ENCODE data around the gene TOR1AIP2. TPM values are rescaled to one million over a fixed set of nuclear protein-coding genes. Genes with fewer than 3 reads are reported as not detected.

Gene TOR1AIP2
- total and polyA plus RNA-seq, 12 donors = 18.9 to 182 (median 134) TPM

- no peak overlapping the region for H3K27ac ChIP-seq
- H3K36me3 ChIP-seq (replicated peaks in 1 of 2) = no peaks in the 10 kb centered on the region
- H3K4me1 ChIP-seq (replicated peaks in 1 of 2) = peaks cover 1 to 18% of the 10 kb centered on the region in 2 donors
- no peak for DNase-seq
- no peak overlapping the region for H3K4me3 ChIP-seq
- intact Hi-C loops (cut with DNase I) = no loop called here
- TF ChIP-seq POLR2A (IDR thresholded peaks at IDR 0.05) = no peak
- TF ChIP-seq, protein P1, sequence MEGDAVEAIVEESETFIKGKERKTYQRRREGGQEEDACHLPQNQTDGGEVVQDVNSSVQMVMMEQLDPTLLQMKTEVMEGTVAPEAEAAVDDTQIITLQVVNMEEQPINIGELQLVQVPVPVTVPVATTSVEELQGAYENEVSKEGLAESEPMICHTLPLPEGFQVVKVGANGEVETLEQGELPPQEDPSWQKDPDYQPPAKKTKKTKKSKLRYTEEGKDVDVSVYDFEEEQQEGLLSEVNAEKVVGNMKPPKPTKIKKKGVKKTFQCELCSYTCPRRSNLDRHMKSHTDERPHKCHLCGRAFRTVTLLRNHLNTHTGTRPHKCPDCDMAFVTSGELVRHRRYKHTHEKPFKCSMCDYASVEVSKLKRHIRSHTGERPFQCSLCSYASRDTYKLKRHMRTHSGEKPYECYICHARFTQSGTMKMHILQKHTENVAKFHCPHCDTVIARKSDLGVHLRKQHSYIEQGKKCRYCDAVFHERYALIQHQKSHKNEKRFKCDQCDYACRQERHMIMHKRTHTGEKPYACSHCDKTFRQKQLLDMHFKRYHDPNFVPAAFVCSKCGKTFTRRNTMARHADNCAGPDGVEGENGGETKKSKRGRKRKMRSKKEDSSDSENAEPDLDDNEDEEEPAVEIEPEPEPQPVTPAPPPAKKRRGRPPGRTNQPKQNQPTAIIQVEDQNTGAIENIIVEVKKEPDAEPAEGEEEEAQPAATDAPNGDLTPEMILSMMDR (IDR thresholded peaks at IDR 0.05) = no peak
- 77 to 89% (median 87%) methylated on average over 5 of the region's 5 CpGs for WGBS, 4 donors
- no peaks in the 10 kb centered on the region for H3K27me3 ChIP-seq
- H3K9me3 ChIP-seq (replicated peaks in 1 of 3) = no peaks in the 10 kb centered on the region
These were observed 47.7 kb upstream of the TOR1AIP2 start for GRCh38 chr1:179925302-179925701.

- H3K36me3 ChIP-seq (replicated peaks in 1 of 2) = peaks cover 0 to 4% of the 10 kb centered on the region in 2 donors
- H3K27ac ChIP-seq = no peak overlapping the region
- no peaks in the 10 kb centered on the region for H3K9me3 ChIP-seq (replicated peaks in 1 of 3)
- no peak overlapping the region for H3K4me3 ChIP-seq
- DNase-seq = no peak
- intact Hi-C loops (cut with DNase I) = no loop called here
- WGBS, 4 donors = 87 to 97% (median 94%) methylated on average over 1 of the region's 1 CpG
- no peaks in the 10 kb centered on the region for H3K27me3 ChIP-seq
- H3K4me1 ChIP-seq (replicated peaks in 1 of 2) = peaks cover 0 to 14% of the 10 kb centered on the region in 2 donors
- no peak for TF ChIP-seq POLR2A (IDR thresholded peaks at IDR 0.05)
- TF ChIP-seq, protein P1 (IDR thresholded peaks at IDR 0.05) = no peak
These were observed 46.7 kb upstream of the TOR1AIP2 start for GRCh38 chr1:179924268-179924667.

DNA sequence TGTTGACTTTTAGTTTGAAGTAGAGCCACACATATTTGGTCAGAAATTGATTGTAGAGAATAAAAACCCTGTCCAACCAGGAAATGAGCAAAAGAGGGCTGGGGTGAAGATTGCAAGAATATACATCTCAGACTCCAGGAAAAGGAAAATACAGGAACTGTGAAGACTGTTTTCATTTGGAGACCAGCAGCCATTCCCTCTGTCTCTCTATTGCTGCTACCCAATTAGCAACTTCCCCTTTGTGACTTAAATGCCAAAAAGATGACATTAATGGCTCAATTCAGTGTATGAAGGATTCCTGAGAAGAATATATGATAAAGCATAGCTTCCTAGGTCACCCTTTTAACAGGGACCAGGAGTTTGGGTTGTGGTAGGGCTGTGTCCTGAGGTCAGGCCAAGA is 45.4 kb upstream of the TOR1AIP2 start:
- Histone ChIP-seq H3K27ac (no peak overlapping the region), H3K4me1 (replicated peaks in 1 of 2) (peaks cover 0 to 14% of the 10 kb centered on the region in 2 donors), H3K9me3 (replicated peaks in 1 of 3) (no peaks in the 10 kb centered on the region), H3K36me3 (replicated peaks in 1 of 2) (peaks cover 0 to 16% of the 10 kb centered on the region in 2 donors), H3K4me3 (no peak overlapping the region), H3K27me3 (no peaks in the 10 kb centered on the region)
- intact Hi-C loops (cut with DNase I) = no loop called here
- TF ChIP-seq, protein P1 (IDR thresholded peaks at IDR 0.05) = no peak
- no peak for TF ChIP-seq POLR2A (IDR thresholded peaks at IDR 0.05)
- no peak for DNase-seq

DNA sequence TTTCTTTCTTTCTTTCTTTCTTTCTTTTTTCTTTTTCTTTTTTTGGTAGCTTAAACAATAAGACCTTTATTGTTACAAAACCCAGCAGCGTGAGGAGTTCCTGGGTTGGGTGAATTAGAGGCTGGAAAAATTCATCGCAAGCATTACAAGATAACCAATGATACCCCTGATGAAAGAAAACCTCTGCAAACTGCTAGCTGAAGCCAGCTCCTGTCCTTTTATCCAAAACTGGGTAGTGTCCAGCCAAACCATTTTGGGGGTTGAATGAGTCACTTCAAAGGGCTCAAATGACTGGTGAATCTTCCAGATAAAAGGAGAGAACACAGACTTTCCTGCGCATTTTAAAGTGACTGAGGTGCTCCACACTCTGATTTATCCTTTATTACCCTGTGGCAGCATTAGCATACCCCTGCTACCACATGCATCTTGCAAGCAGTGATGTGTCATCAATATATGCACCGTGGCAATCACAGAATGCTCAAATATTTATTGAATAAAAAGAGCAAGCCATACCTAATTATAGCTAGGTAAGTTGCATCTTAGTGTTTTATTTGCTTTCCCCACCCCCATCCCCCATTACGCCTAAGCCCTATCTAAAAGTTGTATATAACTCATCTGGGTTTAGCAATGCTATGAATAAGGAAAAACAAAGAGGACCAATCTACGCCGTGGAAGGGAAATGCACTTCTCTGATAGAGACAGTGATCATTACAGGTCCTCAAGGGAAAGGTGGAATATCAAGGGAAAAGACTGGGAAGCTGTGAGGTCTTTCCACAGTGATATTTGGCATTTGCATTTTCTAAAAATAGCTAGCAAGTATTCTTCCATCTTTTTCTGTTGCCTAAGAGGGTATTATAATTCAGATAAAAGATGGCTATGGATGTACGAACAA is 44.6 kb upstream of the TOR1AIP2 start:
- no peaks in the 10 kb centered on the region for H3K9me3 ChIP-seq (replicated peaks in 1 of 3)
- H3K4me1 ChIP-seq (replicated peaks in 1 of 2) = peaks cover 0 to 14% of the 10 kb centered on the region in 2 donors
- peaks cover 0 to 24% of the 10 kb centered on the region in 2 donors for H3K36me3 ChIP-seq (replicated peaks in 1 of 2)
- no peaks in the 10 kb centered on the region for H3K27me3 ChIP-seq
- intact Hi-C loops (cut with DNase I) = no loop called here
- no peak overlapping the region for H3K4me3 ChIP-seq
- TF ChIP-seq, protein P1 (IDR thresholded peaks at IDR 0.05) = no peak
- TF ChIP-seq POLR2A (IDR thresholded peaks at IDR 0.05) = peak in 1 of 2 donors; percentile 17
- WGBS, 4 donors = 66 to 73% (median 69%) methylated on average over 8 of the region's 8 CpGs
- peak in 4 of 7 donors; percentile 16 to 59 (median 40) for DNase-seq
- peak overlapping the region in 2 of 5 donors; percentile 6 to 36 for H3K27ac ChIP-seq
